HG02642 (cell line): ENCODE measurements around the gene DEPDC4.
"Not testable (repeated sequence)": the region's sequence is repeated elsewhere in the genome, so short reads cannot be mapped to it uniquely, and the experiment has no call there.

Experiments
- ATAC-seq: cut with Tn5 transposase; IDR thresholded peaks from one replicate; pipeline ENCODE4 v1.9.1; 2021; ENCODE audit warnings: mild to moderate bottlenecking; ENCODE audit not compliant: unreplicated experiment, poor library complexity

DEPDC4 gene

GRCh38 chr12:100266835-100267602 lies at the start of gene DEPDC4, which contains the start of gene SCYL2:
Gene DEPDC4, minus strand, starts transcription at chr12:100267079. Its CDS starts 3 bp downstream, at chr12:100267076.
Gene SCYL2, plus strand, starts transcription at chr12:100267177. Its CDS starts 15,794 bp downstream, at chr12:100282971.
- ATAC-seq = peak; percentile 93

- ATAC-seq = no peak
Measured at GRCh38 chr12:100311317-100311716, 44.4 kb upstream of the DEPDC4 start.

- ATAC-seq = not testable (repeated sequence)
Measured at GRCh38 chr12:100308138-100308537, 41.3 kb upstream of the DEPDC4 start.

GRCh38 chr12:100304334-100304733 lies 37.5 kb upstream of the DEPDC4 start:
- ATAC-seq = not testable (repeated sequence)

- ATAC-seq = no peak
Measured at GRCh38 chr12:100303831-100304230, 37.0 kb upstream of the DEPDC4 start.

- no peak for ATAC-seq
Measured at GRCh38 chr12:100302081-100302480, 35.2 kb upstream of the DEPDC4 start.

- ATAC-seq = no peak
Measured at GRCh38 chr12:100295764-100296555, 29.1 kb upstream of the DEPDC4 start.

GRCh38 chr12:100294366-100294765 lies 27.5 kb upstream of the DEPDC4 start:
- ATAC-seq = not testable (repeated sequence)

GRCh38 chr12:100293017-100293416 lies 26.1 kb upstream of the DEPDC4 start:
- no peak for ATAC-seq

- no peak for ATAC-seq
Measured at GRCh38 chr12:100290016-100290415, 23.1 kb upstream of the DEPDC4 start.

- ATAC-seq = no peak
Measured at GRCh38 chr12:100289038-100289437, 22.2 kb upstream of the DEPDC4 start.

- ATAC-seq = not testable (repeated sequence)
Measured at GRCh38 chr12:100284556-100284955, 17.7 kb upstream of the DEPDC4 start.

- no peak for ATAC-seq
Measured at GRCh38 chr12:100279607-100280244, 12.8 kb upstream of the DEPDC4 start.

- ATAC-seq = no peak
Measured at GRCh38 chr12:100279159-100279558, 12.3 kb upstream of the DEPDC4 start.

- no peak for ATAC-seq
Measured at GRCh38 chr12:100274291-100274690, 7.4 kb upstream of the DEPDC4 start.

GRCh38 chr12:100273782-100274181 lies 6.9 kb upstream of the DEPDC4 start:
- ATAC-seq = no peak

GRCh38 chr12:100268835-100269564 lies 2.1 kb upstream of the DEPDC4 start:
- no peak for ATAC-seq

GRCh38 chr12:100267603-100268281 lies 863 bp upstream of the DEPDC4 start:
- peak; percentile 13 for ATAC-seq

GRCh38 chr12:100266585-100266834 lies 369 bp downstream of the DEPDC4 start:
- peak; percentile 85 for ATAC-seq
